ENCODE measurements around the gene TPM1.

Gene TPM1

DNA sequence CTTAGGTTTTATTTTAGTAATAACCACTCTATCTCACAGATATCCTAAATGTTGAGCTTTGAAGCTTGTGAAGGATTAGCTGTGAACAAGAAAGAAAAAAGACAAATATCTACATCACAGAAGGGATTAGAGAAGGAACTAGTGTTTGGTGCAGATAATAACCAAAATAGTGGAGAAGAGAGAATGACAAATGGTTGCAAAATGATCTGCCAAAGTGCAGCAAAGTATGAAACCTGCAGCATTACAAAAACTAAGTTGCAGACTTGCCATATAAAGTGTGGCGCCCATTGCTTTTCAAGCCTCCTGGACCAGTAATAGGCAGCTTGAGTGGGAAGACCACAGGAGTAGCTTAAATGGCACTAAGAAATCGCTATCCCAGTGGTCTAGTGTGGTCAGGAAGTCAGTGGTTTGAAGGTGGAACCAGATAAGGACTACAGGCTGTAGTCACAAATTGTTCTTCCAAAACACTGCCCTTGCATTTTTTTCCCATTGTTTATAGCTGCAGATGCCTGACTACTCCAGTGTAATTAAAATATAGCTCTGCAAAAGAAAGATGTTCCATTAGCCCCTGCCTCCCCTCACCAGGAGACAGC lies 20.7 kb downstream of the TPM1 start:
- Histone ChIP-seq H3K14ac (ENCODE audit: low read length) (no peak overlapping the region), H3K27me3 (ENCODE audit: control insufficient read depth in 3 of 3, insufficient read depth in 3 of 3, low read depth in 1 of 3, low read length in 3 of 3) (no peaks in the 10 kb centered on the region), H3K4me2 (ENCODE audit: insufficient read depth, low read length, poor library complexity, severe bottlenecking) (no peak overlapping the region), H2BK12ac (ENCODE audit: low read length) (no peak overlapping the region), H2BK5ac (ENCODE audit: low read length) (no peak overlapping the region), H3K18ac (ENCODE audit: low read length) (no peak overlapping the region), H2AK5ac (ENCODE audit: low read depth, low read length) (no peak overlapping the region), H3K4me1 (ENCODE audit: control insufficient read depth in 2 of 2, insufficient read depth in 1 of 2, low read depth in 1 of 2, low read length in 2 of 2) (peaks cover 6 to 12% of the 10 kb centered on the region in 2 donors), H3K36me3 (replicated peaks in 1 of 2; ENCODE audit: control insufficient read depth in 2 of 2, insufficient read depth in 2 of 2, low read length in 2 of 2) (peaks cover 67 to 98% of the 10 kb centered on the region in 2 donors), H2BK120ac (ENCODE audit: low read depth, low read length) (no peak overlapping the region), H4K91ac (ENCODE audit: low read depth, low read length, poor library complexity) (no peak overlapping the region), H3K9ac (ENCODE audit: low read depth, low read length, poor library complexity) (no peak overlapping the region), H3K4ac (ENCODE audit: low read length) (no peak overlapping the region), H3K27ac (replicated peaks; ENCODE audit: low read length) (no peak overlapping the region), H3K79me1 (ENCODE audit: low read depth, low read length) (peaks cover 2% of the 10 kb centered on the region), H2BK15ac (ENCODE audit: low read length) (no peak overlapping the region), H3K4me3 (ENCODE audit: low read length in 2 of 2) (no peak overlapping the region), H3K9me3 (replicated peaks in 1 of 2; ENCODE audit: control insufficient read depth in 2 of 2, insufficient read depth in 1 of 2, low read depth in 1 of 2, low read length in 2 of 2) (peaks cover 2 to 6% of the 10 kb centered on the region in 2 donors), H2AFZ (ENCODE audit: low read length) (no peak overlapping the region), H3K23ac (ENCODE audit: low read depth, low read length, poor library complexity) (no peak overlapping the region), H4K8ac (ENCODE audit: low read depth, low read length) (no peak overlapping the region)
- no CpG with 5 or more reads among the region's 2 CpGs for WGBS, 2 donors (ENCODE audit: extremely low coverage in 2 of 2, insufficient read length in 2 of 2, insufficient replicate concordance in 1 of 2)
- no peak for DNase-seq (ENCODE audit: low spot score)

DNA sequence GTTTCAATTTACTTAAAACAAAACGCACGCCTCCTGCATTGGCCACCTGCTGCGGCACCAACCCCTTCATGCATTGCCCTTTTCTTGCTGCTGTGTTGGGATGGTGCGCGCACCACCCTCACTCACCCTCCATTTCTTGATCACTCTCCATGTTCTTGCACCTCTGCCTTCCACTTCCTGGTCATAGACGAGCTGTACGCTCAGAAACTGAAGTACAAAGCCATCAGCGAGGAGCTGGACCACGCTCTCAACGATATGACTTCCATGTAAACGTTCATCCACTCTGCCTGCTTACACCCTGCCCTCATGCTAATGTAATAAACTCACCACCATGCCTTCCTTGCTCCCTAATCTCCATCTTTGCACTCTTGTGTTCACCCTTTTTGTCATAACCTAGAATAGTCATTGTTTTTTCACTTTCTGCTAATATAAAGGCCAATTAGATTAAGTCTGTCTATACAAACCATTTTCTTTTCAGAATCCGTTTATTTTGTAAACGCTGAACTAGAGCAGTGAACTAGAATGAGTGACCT lies 21.4 kb downstream of the TPM1 start:
- H3K23ac ChIP-seq (ENCODE audit: low read depth, low read length, poor library complexity) = no peak overlapping the region
- peak overlapping the region; percentile 11 for H3K27ac ChIP-seq (replicated peaks; ENCODE audit: low read length)

GRCh38 chr15:63065262-63066221 lies 23.0 kb downstream of the TPM1 start:
- Histone ChIP-seq H3K36me3 (replicated peaks in 1 of 2; ENCODE audit: control insufficient read depth in 2 of 2, insufficient read depth in 2 of 2, low read length in 2 of 2) (peaks cover 63 to 94% of the 10 kb centered on the region in 2 donors), H3K9ac (ENCODE audit: low read depth, low read length, poor library complexity) (no peak overlapping the region), H3K4me2 (ENCODE audit: insufficient read depth, low read length, poor library complexity, severe bottlenecking) (no peak overlapping the region), H2AFZ (ENCODE audit: low read length) (no peak overlapping the region), H3K4me3 (ENCODE audit: low read length in 2 of 2) (no peak overlapping the region), H3K9me3 (replicated peaks in 1 of 2; ENCODE audit: control insufficient read depth in 2 of 2, insufficient read depth in 1 of 2, low read depth in 1 of 2, low read length in 2 of 2) (peaks cover 2 to 6% of the 10 kb centered on the region in 2 donors), H2BK15ac (ENCODE audit: low read length) (no peak overlapping the region), H2BK12ac (ENCODE audit: low read length) (no peak overlapping the region), H3K18ac (ENCODE audit: low read length) (no peak overlapping the region), H2BK5ac (ENCODE audit: low read length) (no peak overlapping the region), H4K8ac (ENCODE audit: low read depth, low read length) (no peak overlapping the region), H3K23ac (ENCODE audit: low read depth, low read length, poor library complexity) (no peak overlapping the region), H3K4me1 (ENCODE audit: control insufficient read depth in 2 of 2, insufficient read depth in 1 of 2, low read depth in 1 of 2, low read length in 2 of 2) (peaks cover 8 to 12% of the 10 kb centered on the region in 2 donors), H3K27ac (replicated peaks; ENCODE audit: low read length) (no peak overlapping the region), H2BK120ac (ENCODE audit: low read depth, low read length) (no peak overlapping the region), H3K4ac (ENCODE audit: low read length) (no peak overlapping the region), H3K14ac (ENCODE audit: low read length) (no peak overlapping the region), H2AK5ac (ENCODE audit: low read depth, low read length) (no peak overlapping the region), H3K79me1 (ENCODE audit: low read depth, low read length) (peaks cover 2% of the 10 kb centered on the region), H4K91ac (ENCODE audit: low read depth, low read length, poor library complexity) (no peak overlapping the region), H3K27me3 (ENCODE audit: control insufficient read depth in 3 of 3, insufficient read depth in 3 of 3, low read depth in 1 of 3, low read length in 3 of 3) (no peaks in the 10 kb centered on the region)
- DNase-seq (ENCODE audit: low spot score) = no peak
- no CpG with 5 or more reads among the region's 8 CpGs for WGBS, 2 donors (ENCODE audit: extremely low coverage in 2 of 2, insufficient read length in 2 of 2, insufficient replicate concordance in 1 of 2)

More for the DNA sequence above, 21.4 kb downstream of the TPM1 start:
- Histone ChIP-seq H2AK5ac (ENCODE audit: low read depth, low read length) (no peak overlapping the region), H3K36me3 (replicated peaks in 1 of 2; ENCODE audit: control insufficient read depth in 2 of 2, insufficient read depth in 2 of 2, low read length in 2 of 2) (peaks cover 68 to 95% of the 10 kb centered on the region in 2 donors), H4K8ac (ENCODE audit: low read depth, low read length) (no peak overlapping the region), H3K4me2 (ENCODE audit: insufficient read depth, low read length, poor library complexity, severe bottlenecking) (no peak overlapping the region), H3K9ac (ENCODE audit: low read depth, low read length, poor library complexity) (no peak overlapping the region), H3K9me3 (replicated peaks in 1 of 2; ENCODE audit: control insufficient read depth in 2 of 2, insufficient read depth in 1 of 2, low read depth in 1 of 2, low read length in 2 of 2) (peaks cover 2 to 6% of the 10 kb centered on the region in 2 donors), H2BK12ac (ENCODE audit: low read length) (no peak overlapping the region), H3K4me3 (ENCODE audit: low read length in 2 of 2) (no peak overlapping the region), H3K27me3 (ENCODE audit: control insufficient read depth in 3 of 3, insufficient read depth in 3 of 3, low read depth in 1 of 3, low read length in 3 of 3) (no peaks in the 10 kb centered on the region), H2BK5ac (ENCODE audit: low read length) (no peak overlapping the region), H3K4ac (ENCODE audit: low read length) (no peak overlapping the region), H2BK15ac (ENCODE audit: low read length) (no peak overlapping the region), H3K4me1 (ENCODE audit: control insufficient read depth in 2 of 2, insufficient read depth in 1 of 2, low read depth in 1 of 2, low read length in 2 of 2) (peaks cover 6 to 12% of the 10 kb centered on the region in 2 donors), H3K14ac (ENCODE audit: low read length) (no peak overlapping the region), H3K18ac (ENCODE audit: low read length) (peak overlapping the region; percentile 53), H2BK120ac (ENCODE audit: low read depth, low read length) (no peak overlapping the region), H3K79me1 (ENCODE audit: low read depth, low read length) (peaks cover 2% of the 10 kb centered on the region), H4K91ac (ENCODE audit: low read depth, low read length, poor library complexity) (no peak overlapping the region), H2AFZ (ENCODE audit: low read length) (no peak overlapping the region)
- DNase-seq (ENCODE audit: low spot score) = no peak
- WGBS, 2 donors (ENCODE audit: extremely low coverage in 2 of 2, insufficient read length in 2 of 2, insufficient replicate concordance in 1 of 2) = no CpG with 5 or more reads among the region's 13 CpGs

DNA sequence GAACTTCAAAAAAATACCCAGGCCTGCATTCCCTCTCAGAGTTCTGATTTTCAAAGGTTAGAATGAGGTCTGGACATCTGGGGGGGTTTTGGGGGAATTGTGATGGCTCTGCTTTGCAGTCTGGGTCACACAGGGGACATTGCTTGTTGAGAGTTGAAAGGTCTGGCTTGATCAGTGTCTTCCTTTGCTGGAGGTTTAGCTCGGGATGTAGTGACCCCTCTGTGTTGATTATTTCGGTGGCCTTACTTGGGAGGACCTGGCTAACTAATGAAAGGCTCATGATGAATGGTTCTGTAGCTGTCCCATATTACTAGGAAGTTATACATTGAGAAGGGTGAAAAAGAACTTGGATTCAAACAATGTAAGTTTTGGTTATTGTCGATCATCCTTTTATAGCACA lies 23.7 kb downstream of the TPM1 start:
- no peak for DNase-seq (ENCODE audit: low spot score)
- no peak overlapping the region for H2BK120ac ChIP-seq (ENCODE audit: low read depth, low read length)
- H3K9me3 ChIP-seq (replicated peaks in 1 of 2; ENCODE audit: control insufficient read depth in 2 of 2, insufficient read depth in 1 of 2, low read depth in 1 of 2, low read length in 2 of 2) = peaks cover 2 to 6% of the 10 kb centered on the region in 2 donors
- H3K14ac ChIP-seq (ENCODE audit: low read length) = no peak overlapping the region
- no peak overlapping the region for H2BK15ac ChIP-seq (ENCODE audit: low read length)
- H3K9ac ChIP-seq (ENCODE audit: low read depth, low read length, poor library complexity) = no peak overlapping the region
- no peak overlapping the region for H4K8ac ChIP-seq (ENCODE audit: low read depth, low read length)
- H3K36me3 ChIP-seq (replicated peaks in 1 of 2; ENCODE audit: control insufficient read depth in 2 of 2, insufficient read depth in 2 of 2, low read length in 2 of 2) = peaks cover 59 to 94% of the 10 kb centered on the region in 2 donors
- no peak overlapping the region for H3K4me2 ChIP-seq (ENCODE audit: insufficient read depth, low read length, poor library complexity, severe bottlenecking)
- no peak overlapping the region for H3K4me3 ChIP-seq (ENCODE audit: low read length in 2 of 2)
- peaks cover 2% of the 10 kb centered on the region for H3K79me1 ChIP-seq (ENCODE audit: low read depth, low read length)
- H2BK5ac ChIP-seq (ENCODE audit: low read length) = no peak overlapping the region
- WGBS, 2 donors (ENCODE audit: extremely low coverage in 2 of 2, insufficient read length in 2 of 2, insufficient replicate concordance in 1 of 2) = no CpG with 5 or more reads among the region's 3 CpGs
- H2AK5ac ChIP-seq (ENCODE audit: low read depth, low read length) = no peak overlapping the region
- no peaks in the 10 kb centered on the region for H3K27me3 ChIP-seq (ENCODE audit: control insufficient read depth in 3 of 3, insufficient read depth in 3 of 3, low read depth in 1 of 3, low read length in 3 of 3)
- H3K18ac ChIP-seq (ENCODE audit: low read length) = no peak overlapping the region
- H3K27ac ChIP-seq (replicated peaks; ENCODE audit: low read length) = no peak overlapping the region
- H3K4ac ChIP-seq (ENCODE audit: low read length) = no peak overlapping the region
- H3K23ac ChIP-seq (ENCODE audit: low read depth, low read length, poor library complexity) = no peak overlapping the region
- H2AFZ ChIP-seq (ENCODE audit: low read length) = no peak overlapping the region
- H2BK12ac ChIP-seq (ENCODE audit: low read length) = no peak overlapping the region
- peaks cover 8 to 12% of the 10 kb centered on the region in 2 donors for H3K4me1 ChIP-seq (ENCODE audit: control insufficient read depth in 2 of 2, insufficient read depth in 1 of 2, low read depth in 1 of 2, low read length in 2 of 2)
- no peak overlapping the region for H4K91ac ChIP-seq (ENCODE audit: low read depth, low read length, poor library complexity)

Measured in neuronal stem cell (in vitro differentiated cells).